Amniotic stem cell (primary cell): Measurements from ENCODE around the gene LLGL2.

Experiments
- DNase-seq: peaks from one replicate; lab custom pipeline; 2025; lab: John Stamatoyannopoulos, UW

Gene LLGL2

GRCh38 chr17:75550139-75550465 is 24.6 kb downstream of the LLGL2 start:
- DNase-seq = no peak

GRCh38 chr17:75551266-75551665 is 25.8 kb downstream of the LLGL2 start:
- DNase-seq = no peak

- DNase-seq = no peak
Measured at GRCh38 chr17:75552425-75553294, 27.2 kb downstream of the LLGL2 start.

GRCh38 chr17:75553295-75554110 is 28.0 kb downstream of the LLGL2 start:
- no peak for DNase-seq

- DNase-seq = no peak
Measured at GRCh38 chr17:75555679-75556153, 30.2 kb downstream of the LLGL2 start.

GRCh38 chr17:75557075-75557851 is 31.8 kb downstream of the LLGL2 start:
- DNase-seq = no peak

GRCh38 chr17:75557852-75558665 is 32.6 kb downstream of the LLGL2 start:
- no peak for DNase-seq

DNA sequence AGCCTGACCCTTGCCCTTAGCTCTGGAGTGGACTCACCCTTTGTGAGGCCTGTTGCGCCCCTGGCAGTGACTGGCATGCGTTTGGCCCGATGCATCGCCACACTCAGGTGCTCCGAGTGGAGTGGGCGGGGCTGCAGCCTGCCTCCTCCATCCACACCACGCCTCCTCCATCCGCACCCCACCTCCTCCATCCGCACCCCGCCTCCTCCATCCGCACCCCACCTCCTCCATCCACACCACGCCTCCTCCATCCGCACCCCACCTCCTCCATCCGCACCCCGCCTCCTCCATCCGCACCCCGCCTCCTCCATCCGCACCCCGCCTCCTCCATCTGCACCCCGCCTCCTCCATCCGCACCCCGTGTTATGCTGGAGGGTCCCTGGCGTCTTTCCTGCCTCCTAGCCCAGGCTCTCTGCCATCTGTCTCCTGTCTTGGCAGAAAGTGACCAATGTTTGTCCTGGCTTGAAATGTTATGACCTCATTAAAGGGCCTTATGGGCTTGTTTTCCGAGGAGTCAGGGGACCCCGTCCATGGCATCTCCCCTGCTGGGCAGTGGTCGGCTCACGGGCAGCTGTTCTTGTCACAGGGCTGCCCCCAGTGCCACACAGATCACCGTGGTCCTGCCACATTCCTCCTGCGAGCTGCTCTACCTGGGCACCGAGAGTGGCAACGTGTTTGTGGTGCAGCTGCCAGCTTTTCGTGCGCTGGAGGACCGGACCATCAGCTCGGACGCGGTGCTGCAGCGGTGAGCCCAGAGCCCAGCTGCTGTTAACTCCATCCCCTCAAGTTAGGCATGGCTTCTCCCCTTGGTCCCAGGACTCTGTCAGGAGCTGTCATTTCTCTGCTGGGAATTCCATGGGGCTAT is 33.4 kb downstream of the LLGL2 start:
- DNase-seq = no peak

GRCh38 chr17:75559958-75560533 is 34.5 kb downstream of the LLGL2 start:
- DNase-seq = no peak

DNA sequence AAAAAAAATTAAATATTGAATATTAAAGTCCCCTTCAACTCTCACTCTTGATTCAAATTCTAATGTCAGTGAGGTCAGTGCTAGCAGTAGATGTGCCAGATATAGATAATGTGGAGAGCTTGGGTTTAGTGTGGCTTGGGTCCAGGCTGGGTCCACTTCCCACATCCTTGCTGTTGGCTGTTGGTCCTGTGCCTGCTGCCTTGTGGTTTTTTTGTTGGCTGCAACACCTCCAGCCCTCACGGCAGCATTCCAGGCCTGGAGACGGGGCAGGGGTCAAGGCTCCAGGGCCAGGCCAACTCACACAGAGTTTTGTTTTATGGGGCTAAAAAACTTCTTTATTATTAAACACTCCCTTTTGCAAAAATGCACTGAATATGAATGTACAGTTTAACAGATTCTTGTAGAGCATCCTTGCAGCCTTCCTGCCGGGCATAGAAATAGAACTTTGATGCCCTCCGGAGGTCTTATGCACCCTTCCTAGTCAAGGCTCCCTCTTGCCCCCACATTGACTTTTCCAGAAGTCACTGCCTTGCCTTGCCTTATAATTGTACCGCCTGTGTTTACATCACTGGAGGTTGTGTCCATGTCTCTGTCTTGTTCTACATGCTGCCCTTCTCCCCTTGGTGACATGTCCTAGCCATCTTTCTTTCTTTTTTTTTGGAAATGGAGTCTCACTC is 36.6 kb downstream of the LLGL2 start:
- no peak for DNase-seq

DNA sequence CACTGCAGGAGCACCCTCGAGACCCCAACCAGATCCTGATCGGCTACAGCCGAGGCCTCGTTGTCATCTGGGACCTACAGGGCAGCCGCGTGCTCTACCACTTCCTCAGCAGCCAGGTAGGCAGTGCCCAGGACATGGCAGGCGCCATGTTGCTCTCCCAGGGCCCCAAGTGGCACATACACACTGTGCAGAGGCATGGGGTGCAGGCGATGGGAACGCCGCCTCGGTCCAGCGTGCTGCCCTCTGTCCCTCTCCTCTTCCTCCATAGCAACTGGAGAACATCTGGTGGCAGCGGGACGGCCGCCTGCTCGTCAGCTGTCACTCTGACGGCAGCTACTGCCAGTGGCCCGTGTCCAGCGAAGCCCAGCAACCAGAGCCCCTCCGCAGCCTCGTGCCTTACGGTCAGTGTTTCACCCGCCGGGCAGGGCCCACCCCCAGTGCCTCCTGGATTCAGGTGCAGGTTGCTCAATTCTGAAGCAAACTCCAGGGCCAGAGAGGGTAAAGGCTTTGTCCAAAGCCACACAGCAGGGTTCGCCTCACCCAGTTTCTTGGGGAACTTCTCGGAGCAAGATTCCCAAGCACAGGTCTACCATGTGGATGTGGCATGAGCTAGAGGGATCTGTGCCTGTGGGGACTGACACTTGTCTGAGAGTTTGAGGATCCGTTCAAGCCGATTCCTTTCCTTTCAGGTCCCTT is 37.7 kb downstream of the LLGL2 start:
- no peak for DNase-seq

DNA sequence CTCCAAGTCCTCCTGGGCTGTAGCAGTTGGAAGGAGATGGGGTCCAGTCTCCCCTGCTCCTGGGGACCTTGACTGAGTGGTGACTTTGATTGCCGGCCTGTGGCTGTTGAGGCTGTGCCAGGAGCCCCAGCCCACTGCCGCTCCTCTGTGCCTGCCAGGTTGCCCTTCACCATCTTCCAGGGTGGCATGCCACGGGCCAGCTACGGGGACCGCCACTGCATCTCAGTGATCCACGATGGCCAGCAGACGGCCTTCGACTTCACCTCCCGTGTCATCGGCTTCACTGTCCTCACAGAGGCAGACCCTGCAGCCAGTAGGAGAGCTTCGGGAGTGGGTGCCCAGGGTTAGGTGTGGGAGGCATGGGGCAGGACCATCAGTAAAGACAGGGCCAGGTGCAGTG is 38.7 kb downstream of the LLGL2 start:
- no peak for DNase-seq

- no peak for DNase-seq
Measured at GRCh38 chr17:75565066-75565465, 39.6 kb downstream of the LLGL2 start.

DNA sequence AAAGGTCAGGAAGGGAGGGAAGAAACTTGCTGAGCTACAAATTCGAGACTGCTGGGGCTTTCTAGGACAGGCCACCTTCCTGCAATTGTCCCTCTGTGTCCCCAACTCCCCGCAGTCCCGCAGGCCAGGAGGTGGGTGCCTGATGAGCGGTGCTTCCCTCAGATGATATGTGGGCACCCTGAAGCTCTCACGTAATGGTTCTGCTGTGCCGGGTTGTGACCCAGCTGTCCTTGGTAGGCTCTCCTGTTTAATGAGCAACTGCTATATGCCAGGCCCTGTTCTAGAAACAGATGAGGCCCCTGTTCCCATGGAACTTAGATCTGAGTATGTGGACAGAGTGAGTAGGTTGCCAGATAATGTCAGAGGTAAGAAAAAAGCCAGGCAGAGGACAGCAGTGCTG is 40.1 kb downstream of the LLGL2 start:
- no peak for DNase-seq

GRCh38 chr17:75566416-75566815 is 40.9 kb downstream of the LLGL2 start:
- no peak for DNase-seq

DNA sequence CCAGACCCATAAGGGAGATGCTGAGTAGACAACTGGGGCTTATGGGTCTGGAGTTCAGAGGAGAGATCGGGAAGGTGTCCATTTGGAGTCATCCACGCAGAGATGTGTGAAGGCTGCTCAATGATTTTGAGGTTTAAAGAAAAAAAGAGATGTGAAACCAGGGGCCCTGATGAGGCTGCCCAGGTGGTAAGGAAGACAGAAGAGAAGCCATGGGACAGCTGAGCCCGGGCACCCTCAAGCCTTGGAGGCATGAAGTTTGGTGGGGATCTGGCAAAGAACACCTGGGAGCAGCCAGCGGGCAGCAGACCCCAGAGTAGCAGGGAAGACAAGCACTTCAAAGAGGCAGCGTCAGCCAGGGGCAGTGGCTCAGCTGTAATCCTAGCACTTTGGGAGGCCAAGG is 41.3 kb downstream of the LLGL2 start:
- no peak for DNase-seq

DNA sequence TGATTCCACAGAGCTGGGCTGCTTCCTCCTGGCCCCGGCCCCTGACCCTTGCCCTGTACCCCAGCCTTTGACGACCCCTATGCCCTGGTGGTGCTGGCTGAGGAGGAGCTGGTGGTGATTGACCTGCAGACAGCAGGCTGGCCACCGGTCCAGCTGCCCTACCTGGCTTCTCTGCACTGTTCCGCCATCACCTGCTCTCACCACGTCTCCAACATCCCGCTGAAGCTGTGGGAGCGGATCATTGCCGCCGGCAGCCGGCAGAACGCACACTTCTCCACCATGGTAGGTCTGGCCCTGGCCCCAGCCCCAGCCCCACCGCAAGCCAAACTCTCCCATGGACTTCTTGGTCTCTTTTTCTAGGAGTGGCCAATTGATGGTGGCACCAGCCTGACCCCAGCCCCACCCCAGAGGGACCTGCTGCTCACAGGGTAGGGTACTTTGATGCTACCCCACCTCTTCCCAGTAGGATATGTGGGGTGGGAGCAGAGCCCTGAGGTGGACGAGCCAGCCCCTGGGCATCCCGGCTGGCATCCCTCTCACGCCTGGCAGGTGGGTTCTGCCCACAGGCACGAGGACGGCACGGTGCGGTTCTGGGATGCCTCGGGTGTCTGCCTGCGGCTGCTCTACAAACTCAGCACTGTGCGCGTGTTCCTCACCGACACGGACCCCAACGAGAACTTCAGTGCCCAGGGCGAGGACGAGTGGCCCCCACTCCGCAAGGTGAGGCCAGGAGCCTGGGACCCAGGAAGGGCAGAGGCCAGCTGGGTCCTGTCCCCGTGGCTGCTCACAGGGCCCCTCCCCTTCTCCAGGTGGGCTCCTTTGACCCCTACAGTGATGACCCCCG is 43.1 kb downstream of the LLGL2 start:
- DNase-seq = no peak

DNA sequence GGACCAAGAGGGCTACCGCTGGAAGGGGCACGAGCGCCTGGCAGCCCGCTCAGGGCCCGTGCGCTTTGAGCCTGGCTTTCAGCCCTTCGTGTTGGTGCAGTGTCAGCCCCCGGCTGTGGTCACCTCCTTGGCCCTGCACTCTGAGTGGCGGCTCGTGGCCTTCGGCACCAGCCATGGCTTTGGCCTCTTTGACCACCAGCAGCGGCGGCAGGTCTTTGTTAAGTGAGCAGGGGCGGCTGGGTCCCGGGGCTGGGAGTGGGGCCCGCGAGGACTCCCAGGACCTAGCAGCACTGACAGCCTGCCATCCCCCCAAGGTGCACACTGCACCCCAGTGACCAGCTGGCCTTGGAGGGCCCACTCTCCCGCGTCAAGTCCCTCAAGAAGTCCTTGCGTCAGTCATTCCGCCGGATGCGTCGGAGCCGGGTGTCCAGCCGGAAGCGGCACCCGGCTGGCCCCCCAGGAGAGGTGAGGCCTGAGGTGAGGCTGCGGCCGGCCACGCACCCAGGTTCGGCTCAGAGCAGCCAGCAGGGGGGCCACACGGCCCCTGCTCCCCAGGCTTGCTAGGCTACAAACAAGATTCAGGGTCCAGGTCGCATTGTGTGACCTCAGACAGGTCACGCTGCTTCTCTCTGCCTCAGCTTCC is 44.7 kb downstream of the LLGL2 start:
- DNase-seq = no peak
